HG03280 (cell line): ENCODE results near the gene F2R.
"Not testable (repeated sequence)": the region's sequence is repeated elsewhere in the genome, so short reads cannot be mapped to it uniquely, and the experiment has no call there.

Source experiments
- ATAC-seq: cut with Tn5 transposase; IDR thresholded peaks from one replicate; pipeline ENCODE4 v1.9.1; 2021; ENCODE audit warnings: mild to moderate bottlenecking, moderate library complexity; ENCODE audit not compliant: unreplicated experiment

The F2R gene

DNA sequence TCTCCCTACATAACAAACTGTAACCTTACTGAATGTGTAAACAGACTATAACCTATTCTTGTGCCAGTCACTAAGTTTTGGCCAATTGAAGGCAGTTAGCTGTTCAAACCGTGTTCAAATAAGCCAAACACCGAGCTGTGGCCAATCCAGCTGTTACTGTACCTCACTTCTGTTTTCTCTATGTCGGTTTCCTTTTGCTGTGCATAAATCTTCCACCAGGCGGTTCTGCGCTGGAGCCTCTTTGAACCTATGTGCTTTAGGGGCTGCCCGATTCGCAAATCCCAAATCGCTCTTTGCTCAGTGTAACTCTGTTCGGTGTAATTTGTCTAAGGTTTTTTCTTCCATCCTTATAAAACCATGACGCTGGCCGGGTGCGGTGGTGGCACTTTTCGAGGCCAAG, 31.8 kb downstream of the F2R start:
- no peak for ATAC-seq

DNA sequence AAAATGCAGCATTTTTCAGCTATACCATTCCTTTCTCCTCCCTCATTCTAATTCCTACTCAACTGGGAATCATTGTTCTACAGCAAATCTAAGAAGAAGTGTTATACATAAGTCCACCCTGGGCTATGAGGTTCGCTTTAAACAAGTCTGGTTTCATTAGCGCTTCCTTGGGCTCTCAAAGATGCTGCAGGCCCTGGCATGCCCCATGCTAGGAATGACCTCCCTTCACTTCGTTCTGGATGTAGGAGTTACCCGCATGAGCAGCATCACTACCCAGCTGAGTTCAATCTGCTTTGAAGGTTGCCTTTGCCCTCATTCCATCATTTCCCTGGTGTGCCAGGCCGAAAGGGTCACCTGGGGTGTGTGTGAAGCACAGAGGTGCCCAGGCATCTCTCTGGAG, 35.4 kb downstream of the F2R start:
- no peak for ATAC-seq

DNA sequence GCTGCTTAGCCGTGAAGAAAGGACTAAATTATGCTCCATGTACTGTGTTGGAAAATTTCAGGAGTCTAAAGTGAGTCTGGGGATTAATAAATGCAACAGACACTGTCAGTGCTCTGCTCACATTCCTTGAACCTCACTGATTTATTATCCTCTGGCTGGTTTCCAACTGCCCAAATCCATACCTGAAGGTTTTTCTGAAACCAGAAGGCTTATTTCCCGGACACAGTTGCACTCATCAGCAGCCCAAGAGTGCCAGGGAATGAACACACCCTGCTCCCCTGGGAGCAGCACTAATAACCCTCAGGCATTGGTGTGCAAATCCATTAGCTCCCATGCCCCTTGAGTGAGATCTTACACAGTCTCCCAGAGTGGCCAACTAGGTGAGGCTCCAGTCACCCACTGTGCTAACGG, 38.7 kb downstream of the F2R start:
- ATAC-seq: no peak

DNA sequence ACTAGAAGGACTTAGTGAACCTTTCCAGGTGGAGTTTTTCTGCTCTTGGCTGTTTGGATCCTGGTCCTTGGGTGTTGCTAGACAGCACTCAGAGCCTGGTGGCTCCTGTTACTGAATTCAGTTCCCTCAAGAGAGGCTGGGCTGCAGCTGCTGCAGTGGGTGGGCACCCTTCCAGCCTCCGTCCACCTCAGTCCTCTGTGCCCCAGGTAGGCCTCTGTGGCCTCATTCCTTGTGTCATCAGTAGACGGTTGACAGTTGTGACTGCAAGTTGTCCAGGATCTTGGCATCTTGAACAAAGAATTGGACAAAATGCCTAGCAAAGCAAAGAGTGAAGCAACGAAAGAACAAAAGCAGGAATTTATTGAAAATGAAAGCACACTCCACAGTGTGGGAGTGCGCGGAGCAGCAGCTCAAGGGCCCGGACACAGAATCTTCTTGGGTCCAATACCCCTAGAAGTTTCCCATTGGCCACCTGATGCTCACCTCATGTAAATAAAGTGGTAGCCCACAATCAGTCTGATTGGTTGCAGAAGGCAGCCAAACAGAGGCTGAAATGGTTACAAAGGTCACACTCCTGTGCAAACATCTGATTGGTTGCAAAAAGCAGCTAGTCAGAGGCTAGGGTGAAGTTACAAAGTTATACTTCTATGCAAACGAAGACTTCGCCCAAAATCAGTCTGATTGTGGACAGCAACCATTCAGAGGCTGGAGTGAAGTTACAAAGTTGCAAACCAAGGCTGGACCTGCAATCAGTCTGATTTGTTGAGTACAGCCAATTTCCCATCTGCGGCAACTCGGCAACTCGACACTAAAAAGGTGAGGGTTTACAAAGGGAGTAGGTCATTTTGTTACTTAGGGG, 40.1 kb downstream of the F2R start:
- ATAC-seq: no peak

DNA sequence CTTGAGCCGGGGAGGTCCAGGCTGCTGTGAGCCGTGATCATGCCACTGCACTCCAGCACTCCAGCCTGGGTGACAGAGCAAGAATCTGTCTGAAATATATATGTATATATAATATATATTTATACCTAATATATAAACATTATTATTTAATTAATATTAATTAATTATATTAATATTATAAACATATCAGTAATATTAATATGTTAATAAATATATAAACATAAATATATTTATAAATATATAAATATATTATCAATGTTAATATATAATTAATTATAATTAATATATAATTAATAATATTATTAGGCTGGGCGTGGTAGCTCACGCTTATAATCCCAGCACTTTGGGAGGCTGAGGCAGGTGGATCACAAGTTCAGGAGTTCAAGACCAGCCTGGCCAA, 41.1 kb downstream of the F2R start:
- no peak for ATAC-seq

DNA sequence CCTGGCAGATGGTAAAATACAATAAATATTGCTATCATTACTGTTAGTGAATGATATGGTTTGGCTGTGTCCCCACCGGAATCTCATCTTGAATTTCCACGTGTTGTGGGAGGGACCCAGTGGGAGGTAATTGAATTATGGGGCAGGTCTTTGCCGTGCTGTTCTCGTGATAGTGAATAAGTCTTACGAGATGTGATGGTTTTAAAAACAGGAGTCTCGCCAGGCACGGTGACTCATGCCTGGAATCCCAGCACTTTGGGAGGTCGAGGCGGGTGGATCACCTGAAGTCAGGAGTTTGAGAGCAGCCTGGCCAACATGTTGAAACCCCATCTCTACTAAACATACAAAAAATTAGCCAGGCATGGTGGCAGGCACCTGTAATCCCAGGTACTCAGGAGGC, 45.2 kb downstream of the F2R start:
- ATAC-seq: not testable (repeated sequence)

DNA sequence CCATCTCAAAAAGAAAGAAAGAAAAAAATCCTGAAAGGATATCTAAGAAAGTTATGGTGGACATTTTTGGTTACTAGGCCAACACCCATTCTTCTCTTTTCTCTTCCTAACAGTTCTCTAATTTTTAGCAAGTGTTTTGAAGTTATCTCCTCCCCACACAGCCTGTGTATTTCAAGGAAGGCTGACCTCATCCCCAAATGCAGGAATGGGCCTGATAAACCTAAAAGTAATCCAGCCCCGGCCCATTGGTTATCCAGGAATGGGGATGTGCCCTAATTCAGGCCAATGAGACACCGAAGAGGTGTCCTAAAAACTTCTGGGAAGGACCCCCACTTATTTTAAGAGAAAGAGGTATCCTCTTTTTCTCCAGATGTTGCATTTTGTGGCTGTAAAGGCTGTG, 46.6 kb downstream of the F2R start:
- ATAC-seq: no peak

DNA sequence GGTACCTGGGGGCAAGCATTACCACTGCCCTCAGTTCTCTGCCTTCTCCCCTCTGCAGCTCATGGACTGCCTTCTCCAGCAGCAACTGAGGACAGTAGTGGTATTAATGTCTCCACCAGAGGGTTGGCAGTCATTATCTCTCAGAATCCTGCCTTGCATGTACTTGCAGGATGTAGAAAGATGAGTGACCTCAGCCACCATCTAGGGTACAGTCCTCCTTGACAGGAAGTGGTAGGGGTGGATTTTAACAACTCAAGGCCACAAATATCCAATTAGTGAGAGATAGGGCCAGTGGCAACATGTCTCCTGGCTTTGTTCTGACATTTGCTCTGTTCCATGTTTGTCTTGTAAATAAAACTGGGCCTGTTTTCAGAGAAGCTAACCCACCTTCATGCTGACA, 47.2 kb downstream of the F2R start:
- ATAC-seq: no peak

DNA sequence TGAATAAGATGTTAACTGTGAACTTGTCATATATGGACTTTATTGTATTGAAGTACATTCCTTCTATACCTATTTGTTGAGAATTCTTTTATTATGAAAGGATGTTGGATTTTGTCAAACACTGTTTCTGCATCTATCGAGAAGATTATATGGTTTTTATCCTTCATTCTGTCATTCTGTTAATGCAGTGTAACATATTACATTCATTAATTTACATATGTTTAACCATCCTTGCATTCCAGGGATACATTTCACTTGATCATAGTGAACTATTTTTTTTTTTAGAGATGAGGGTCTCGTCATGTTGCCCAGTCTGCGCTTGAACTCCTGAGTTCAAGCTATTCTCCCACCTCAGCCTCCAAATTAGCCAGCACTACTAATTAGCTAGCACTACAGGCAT, 48.4 kb downstream of the F2R start:
- no peak for ATAC-seq

DNA sequence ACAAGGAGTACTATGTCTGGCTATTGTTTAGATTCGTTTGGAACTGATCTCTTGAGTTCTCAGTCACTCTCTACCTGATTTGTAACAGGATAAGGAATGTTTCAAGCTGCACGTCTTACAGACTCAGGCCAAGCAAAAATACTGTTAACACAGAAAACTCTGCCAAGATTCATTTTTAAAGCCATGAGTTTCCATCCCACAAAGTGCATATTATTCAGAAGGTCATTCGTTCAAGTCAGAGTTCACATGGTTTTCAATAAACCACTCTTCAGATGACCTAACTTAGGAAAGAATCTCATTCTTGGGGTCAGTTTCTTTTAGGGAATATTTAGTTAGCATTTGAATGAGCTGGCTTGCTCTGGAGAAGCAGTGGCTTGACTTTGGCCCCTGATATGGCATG, 49.3 kb downstream of the F2R start:
- ATAC-seq: no peak

DNA sequence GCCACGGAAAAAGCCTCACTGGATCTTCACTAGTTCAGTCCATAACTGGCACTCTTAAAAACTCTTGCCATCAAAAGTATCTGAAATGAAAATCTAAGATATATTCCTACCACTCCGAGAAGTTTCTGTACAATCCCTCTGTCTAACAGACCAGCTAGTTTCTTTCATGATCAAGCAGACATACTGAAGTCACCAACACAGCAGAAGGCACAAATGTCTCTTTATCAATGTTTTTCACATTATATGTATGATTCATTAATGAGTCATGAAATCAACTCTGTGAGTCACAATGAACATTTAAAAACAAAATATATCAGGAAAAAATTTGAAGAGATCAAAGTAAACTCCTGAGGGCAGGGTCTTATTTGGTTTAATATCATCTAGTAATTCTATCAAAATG, 50.8 kb downstream of the F2R start:
- no peak for ATAC-seq

DNA sequence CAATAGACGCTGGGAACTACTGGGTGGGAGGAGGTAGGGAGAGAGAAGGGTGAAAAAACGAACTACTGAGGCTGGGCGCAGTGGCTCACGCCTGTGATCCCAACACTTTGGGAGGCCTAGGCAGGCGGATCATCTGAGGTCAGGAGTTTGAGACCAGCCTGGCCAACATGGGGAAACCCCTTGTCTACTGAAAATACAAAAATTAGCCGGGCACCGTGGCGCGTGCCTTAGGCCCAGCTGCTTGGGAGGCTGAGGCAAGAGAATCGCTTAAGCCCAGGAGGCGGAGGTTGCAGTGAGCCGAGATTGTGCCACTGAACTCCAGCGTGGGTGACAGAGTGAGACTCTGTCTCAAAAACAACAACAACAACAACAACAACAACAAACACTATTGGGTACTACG, 55.1 kb downstream of the F2R start:
- ATAC-seq: not testable (repeated sequence)

DNA sequence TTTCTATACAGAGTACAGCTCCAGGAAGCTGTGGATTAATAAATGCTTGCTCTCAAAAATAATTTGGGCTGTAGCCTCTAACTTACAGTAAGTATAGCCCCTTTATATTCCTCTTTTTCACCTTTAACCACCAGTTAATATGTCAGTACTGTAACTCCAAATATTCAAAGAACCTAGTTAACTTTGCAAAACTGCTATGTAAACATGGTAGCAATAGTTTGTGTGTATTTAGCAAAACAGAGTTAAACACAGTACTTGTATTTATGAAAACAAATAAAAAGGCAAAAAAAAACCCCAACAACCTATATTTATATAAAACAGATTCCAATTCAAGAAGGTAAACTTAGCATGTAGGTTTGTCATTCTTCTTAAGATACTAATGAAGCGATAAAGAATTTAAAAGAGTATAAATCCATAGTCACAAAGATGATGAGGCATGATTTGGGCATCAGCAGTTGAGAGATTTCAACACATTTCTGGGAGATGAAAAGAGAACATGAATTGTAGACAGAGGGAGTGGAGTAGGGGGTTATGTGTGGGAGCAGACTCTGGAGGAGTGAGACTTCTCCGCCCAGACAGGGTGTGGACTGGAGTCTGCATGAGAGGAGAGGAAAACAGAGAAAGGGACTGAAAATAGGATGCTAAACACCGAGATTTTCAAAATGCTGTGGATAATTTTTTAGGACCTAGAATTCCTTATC, 55.9 kb downstream of the F2R start:
- ATAC-seq: no peak

DNA sequence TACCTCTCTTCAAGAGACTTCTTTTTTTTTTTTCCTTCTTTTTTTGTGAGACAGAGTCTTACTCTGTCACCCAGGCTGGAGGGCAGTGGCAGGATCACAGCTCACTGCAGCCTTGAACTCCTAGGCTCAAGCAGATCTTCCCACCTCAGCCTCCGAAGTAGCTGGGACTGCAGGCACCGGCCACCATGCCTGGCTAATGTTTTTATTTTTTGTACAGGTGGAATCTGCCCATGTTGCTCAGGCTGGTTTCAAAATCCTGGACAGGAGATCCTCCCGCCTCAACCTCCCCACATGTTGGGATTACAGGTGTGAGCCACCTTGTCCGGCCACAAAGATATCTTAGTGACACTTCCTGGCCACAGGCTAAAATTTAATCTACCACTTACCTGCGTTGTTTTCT, 60.0 kb downstream of the F2R start:
- ATAC-seq: no peak

DNA sequence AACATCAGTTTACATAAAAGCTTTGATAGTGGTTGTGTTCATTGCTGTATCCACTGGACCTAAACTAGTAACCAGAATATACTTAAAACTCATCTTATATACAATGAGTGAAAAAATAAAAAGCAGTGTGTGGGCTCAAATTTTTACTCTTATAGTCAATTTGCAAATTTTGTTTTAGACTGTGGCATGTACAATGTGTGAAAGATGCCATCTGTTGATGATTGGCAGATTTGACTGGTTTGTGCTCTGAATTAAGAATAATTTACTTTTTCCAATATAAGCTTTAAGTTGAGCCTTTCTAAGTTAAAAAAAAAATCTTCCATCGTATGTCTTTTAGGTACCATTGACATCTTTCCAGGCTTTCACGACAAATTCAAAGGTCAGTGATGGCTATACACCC, 60.5 kb downstream of the F2R start:
- ATAC-seq: no peak

DNA sequence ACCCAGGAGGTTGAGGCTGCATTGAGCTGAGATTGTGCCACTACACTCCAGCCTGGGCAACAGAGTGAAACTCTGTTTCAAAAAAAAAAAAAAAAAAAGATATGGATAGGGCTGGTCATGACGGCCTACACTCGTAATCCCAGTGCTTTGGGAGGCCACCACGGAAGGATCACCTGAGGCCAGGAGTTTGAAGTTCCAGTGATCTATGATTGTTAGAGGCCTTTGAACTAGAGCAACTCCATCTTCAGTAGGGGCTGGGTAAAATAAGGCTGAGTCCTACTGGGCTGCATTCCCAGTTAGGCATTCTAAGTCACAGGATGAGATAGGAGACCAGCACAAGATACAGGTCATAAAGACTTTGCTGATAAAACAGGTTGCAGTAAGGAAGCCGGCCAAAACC, 64.7 kb downstream of the F2R start:
- ATAC-seq: not testable (repeated sequence)

DNA sequence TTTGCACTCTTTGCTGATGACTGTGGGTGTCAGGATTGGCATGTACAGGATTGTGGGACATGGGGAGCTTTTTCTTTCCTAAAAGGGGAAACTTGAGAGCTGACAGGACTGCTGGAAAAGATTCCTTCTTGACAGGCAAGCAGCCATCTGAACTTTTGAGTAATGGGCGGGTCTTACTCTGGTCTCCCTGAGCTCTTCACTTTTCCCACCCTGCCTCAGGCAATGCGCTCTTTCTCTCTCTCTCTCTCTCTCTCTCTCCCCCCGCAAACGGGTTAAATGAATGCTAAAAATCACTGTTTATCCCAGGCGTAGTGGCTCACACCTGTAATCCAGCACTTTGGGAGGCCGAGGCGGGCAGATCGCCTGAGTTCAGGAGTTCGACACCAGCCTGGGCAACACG, 65.8 kb downstream of the F2R start:
- no peak for ATAC-seq

DNA sequence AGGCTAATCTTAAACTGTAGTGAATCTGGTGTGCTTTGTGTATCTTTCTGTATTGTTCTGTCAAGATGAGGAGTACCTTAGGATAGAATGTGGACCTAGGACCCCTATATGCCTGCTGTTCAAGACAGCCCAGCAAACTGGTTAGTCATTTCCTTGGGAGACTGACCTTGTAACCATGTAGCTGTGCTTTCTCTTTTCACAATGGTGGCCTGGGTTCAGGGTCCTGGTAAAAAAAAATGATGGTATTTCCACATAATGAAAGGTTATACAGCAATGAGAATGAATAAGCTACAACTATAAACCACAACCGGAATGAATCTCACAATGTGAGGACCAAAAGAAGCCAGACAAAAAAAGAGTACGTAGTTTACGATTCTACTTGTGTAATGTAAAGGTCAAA, 66.5 kb downstream of the F2R start:
- no peak for ATAC-seq
